ENCODE results near the gene ZDHHC3.
"Not testable (repeated sequence)": the region's sequence is repeated elsewhere in the genome, so short reads cannot be mapped to it uniquely, and the experiment has no call there.

ZDHHC3 gene

DNA sequence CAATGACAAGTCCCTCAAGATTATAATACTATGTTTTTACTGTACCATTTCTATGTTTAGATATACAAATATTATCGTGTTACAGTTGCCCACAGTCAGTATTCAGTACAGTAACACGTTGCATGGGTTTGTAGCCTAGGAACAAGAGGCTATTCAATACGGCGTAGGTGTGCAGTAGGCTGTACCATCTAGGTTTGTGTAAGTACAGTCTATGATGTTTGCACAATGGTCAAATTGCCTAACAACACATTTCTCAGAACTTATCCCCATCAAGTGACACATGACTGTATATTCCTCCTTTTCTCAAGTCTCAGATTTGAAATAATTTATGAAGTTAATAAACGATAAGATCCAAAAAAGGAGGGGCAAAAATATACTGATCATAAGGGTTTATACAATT, 21.7 kb downstream of the ZDHHC3 start:
- no peaks in the 10 kb centered on the region for H3K36me3 ChIP-seq (ENCODE audit: control insufficient read depth, insufficient read depth, low read length)
- no peak overlapping the region for H2BK5ac ChIP-seq (ENCODE audit: low read length)

DNA sequence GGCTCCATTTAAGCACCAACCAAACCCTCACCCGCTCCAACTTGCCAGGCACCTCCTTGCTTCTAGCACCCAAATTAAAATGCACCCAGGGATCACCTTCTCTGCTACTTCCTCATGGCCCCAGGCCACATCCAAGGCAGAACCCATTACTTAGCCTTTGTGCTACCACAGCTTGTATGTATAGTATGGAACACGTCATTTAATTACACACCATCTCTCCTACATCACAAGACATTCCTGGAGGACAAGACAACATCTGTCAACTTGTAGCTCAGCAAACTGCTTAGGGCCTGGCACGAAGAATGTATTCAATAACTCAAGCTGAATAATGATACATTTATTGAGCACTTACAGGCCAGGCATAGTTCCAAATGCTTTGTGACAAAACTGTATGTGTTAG, 23.3 kb downstream of the ZDHHC3 start:
- Histone ChIP-seq H2BK120ac (ENCODE audit: low read depth, low read length) (no peak overlapping the region), H4K8ac (ENCODE audit: low read depth, low read length) (no peak overlapping the region), H3K4me2 (ENCODE audit: low read length) (no peak overlapping the region), H3K23ac (ENCODE audit: low read length) (no peak overlapping the region), H3K27ac (ENCODE audit: low read depth, low read length) (no peak overlapping the region), H2AK5ac (ENCODE audit: low read length) (no peak overlapping the region), H2BK15ac (replicated peaks; ENCODE audit: low read depth) (no peak overlapping the region), H3K4ac (ENCODE audit: low read depth, low read length) (no peak overlapping the region), H3K27me3 (ENCODE audit: insufficient read depth, low read length, poor library complexity) (no peaks in the 10 kb centered on the region), H2BK5ac (ENCODE audit: low read length) (no peak overlapping the region), H3K36me3 (ENCODE audit: control insufficient read depth, insufficient read depth, low read length) (no peaks in the 10 kb centered on the region), H3K4me1 (ENCODE audit: control insufficient read depth, low read depth, low read length) (no peaks in the 10 kb centered on the region), H3K18ac (ENCODE audit: low read length) (no peak overlapping the region), H3K4me3 (ENCODE audit: low read length) (no peak overlapping the region), H3K9ac (ENCODE audit: low read length) (no peak overlapping the region), H4K5ac (ENCODE audit: low read length) (no peak overlapping the region), H3K79me2 (ENCODE audit: control insufficient read depth, insufficient read depth, low read length) (no peaks in the 10 kb centered on the region), H3K56ac (ENCODE audit: low read length) (no peak overlapping the region), H3K79me1 (ENCODE audit: low read length) (peaks cover 8% of the 10 kb centered on the region)
- no CpG with 5 or more reads among the region's 3 CpGs for WGBS (ENCODE audit: extremely low coverage, insufficient coverage, low lambda C conversion rate)
- DNase-seq, result no peak

More for the DNA sequence above, 21.7 kb downstream of the ZDHHC3 start:
- H3K27ac ChIP-seq (ENCODE audit: low read depth, low read length), result no peak overlapping the region
- no peak for DNase-seq
- no peak overlapping the region for H3K56ac ChIP-seq (ENCODE audit: low read length)
- H3K23ac ChIP-seq (ENCODE audit: low read length), result no peak overlapping the region
- no peak overlapping the region for H2BK15ac ChIP-seq (replicated peaks; ENCODE audit: low read depth)
- H2AK5ac ChIP-seq (ENCODE audit: low read length), result no peak overlapping the region
- no peaks in the 10 kb centered on the region for H3K79me2 ChIP-seq (ENCODE audit: control insufficient read depth, insufficient read depth, low read length)
- H3K4me1 ChIP-seq (ENCODE audit: control insufficient read depth, low read depth, low read length), result no peaks in the 10 kb centered on the region
- H3K9ac ChIP-seq (ENCODE audit: low read length), result no peak overlapping the region
- H3K79me1 ChIP-seq (ENCODE audit: low read length), result peaks cover 8% of the 10 kb centered on the region
- H2BK120ac ChIP-seq (ENCODE audit: low read depth, low read length), result no peak overlapping the region
- no peak overlapping the region for H4K5ac ChIP-seq (ENCODE audit: low read length)
- H3K4ac ChIP-seq (ENCODE audit: low read depth, low read length), result no peak overlapping the region
- no peaks in the 10 kb centered on the region for H3K27me3 ChIP-seq (ENCODE audit: insufficient read depth, low read length, poor library complexity)
- no peak overlapping the region for H3K18ac ChIP-seq (ENCODE audit: low read length)
- no CpG with 5 or more reads among the region's 5 CpGs for WGBS (ENCODE audit: extremely low coverage, insufficient coverage, low lambda C conversion rate)
- no peak overlapping the region for H4K8ac ChIP-seq (ENCODE audit: low read depth, low read length)
- H3K4me2 ChIP-seq (ENCODE audit: low read length), result no peak overlapping the region
- H3K4me3 ChIP-seq (ENCODE audit: low read length), result no peak overlapping the region

DNA sequence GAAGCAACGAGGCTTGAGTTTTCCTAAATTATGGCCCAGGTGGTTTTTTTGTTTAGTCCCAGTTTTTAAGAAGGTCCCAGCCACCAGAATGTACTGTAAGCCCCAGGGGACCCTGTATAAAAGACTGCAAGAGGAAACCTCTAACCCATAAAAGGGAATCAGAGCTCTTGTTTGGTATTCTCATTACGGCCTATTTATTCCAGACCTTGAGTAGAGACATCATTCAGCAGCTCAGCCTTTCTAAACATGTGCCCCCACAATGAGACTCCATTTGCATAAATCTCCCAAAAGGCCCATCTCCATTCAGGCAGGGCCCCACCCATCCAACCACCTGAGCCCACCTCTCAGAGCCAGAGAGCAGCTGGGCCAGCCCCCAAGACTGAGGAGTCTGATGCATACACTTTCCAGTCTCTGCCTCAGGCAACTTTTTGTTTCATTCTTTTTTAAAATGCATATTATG, 25.7 kb downstream of the ZDHHC3 start:
- Histone ChIP-seq H4K5ac (ENCODE audit: low read length) (no peak overlapping the region), H3K27me3 (ENCODE audit: insufficient read depth, low read length, poor library complexity) (no peaks in the 10 kb centered on the region), H3K56ac (ENCODE audit: low read length) (no peak overlapping the region), H3K27ac (ENCODE audit: low read depth, low read length) (no peak overlapping the region), H3K4ac (ENCODE audit: low read depth, low read length) (no peak overlapping the region), H3K4me1 (ENCODE audit: control insufficient read depth, low read depth, low read length) (no peaks in the 10 kb centered on the region), H3K4me3 (ENCODE audit: low read length) (no peak overlapping the region), H3K79me1 (ENCODE audit: low read length) (peaks cover 8% of the 10 kb centered on the region), H2AK5ac (ENCODE audit: low read length) (no peak overlapping the region), H3K4me2 (ENCODE audit: low read length) (no peak overlapping the region), H2BK15ac (replicated peaks; ENCODE audit: low read depth) (no peak overlapping the region), H4K8ac (ENCODE audit: low read depth, low read length) (no peak overlapping the region), H3K79me2 (ENCODE audit: control insufficient read depth, insufficient read depth, low read length) (no peaks in the 10 kb centered on the region), H3K36me3 (ENCODE audit: control insufficient read depth, insufficient read depth, low read length) (no peaks in the 10 kb centered on the region), H3K18ac (ENCODE audit: low read length) (no peak overlapping the region), H3K23ac (ENCODE audit: low read length) (no peak overlapping the region), H2BK5ac (ENCODE audit: low read length) (no peak overlapping the region), H3K9ac (ENCODE audit: low read length) (no peak overlapping the region), H2BK120ac (ENCODE audit: low read depth, low read length) (no peak overlapping the region)
- DNase-seq, result no peak
- WGBS (ENCODE audit: extremely low coverage, insufficient coverage, low lambda C conversion rate), result no CpG with 5 or more reads among the region's 2 CpGs

DNA sequence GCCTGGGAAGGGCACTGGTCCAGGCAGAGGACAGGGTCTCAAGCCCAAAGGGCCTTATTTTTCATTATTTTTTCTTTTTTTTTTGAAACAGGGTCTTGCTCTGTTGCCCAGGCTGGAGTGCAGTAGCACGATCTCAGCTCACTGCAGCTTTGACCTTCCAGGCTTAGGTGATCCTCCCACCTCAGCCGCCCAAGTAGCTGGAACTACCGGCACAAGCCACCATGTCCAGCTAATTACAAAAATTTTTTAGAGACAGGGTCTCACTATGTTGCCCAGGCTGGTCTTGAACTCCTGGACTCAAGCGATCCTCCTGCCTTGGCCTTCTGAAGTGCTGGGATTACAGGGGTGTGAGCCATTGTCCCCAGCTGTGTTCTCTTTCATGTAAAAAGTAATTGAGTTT, 26.2 kb downstream of the ZDHHC3 start:
- H3K79me2 ChIP-seq (ENCODE audit: control insufficient read depth, insufficient read depth, low read length); H3K4me2 ChIP-seq (ENCODE audit: low read length); H3K9ac ChIP-seq (ENCODE audit: low read length); H2BK120ac ChIP-seq (ENCODE audit: low read depth, low read length); H3K18ac ChIP-seq (ENCODE audit: low read length); H3K4me3 ChIP-seq (ENCODE audit: low read length); H4K8ac ChIP-seq (ENCODE audit: low read depth, low read length); H3K56ac ChIP-seq (ENCODE audit: low read length); H2AK5ac ChIP-seq (ENCODE audit: low read length); H4K5ac ChIP-seq (ENCODE audit: low read length); H2BK15ac ChIP-seq (replicated peaks; ENCODE audit: low read depth); H3K27ac ChIP-seq (ENCODE audit: low read depth, low read length); DNase-seq; H3K79me1 ChIP-seq (ENCODE audit: low read length); H3K4me1 ChIP-seq (ENCODE audit: control insufficient read depth, low read depth, low read length); H3K4ac ChIP-seq (ENCODE audit: low read depth, low read length); H3K23ac ChIP-seq (ENCODE audit: low read length); H3K36me3 ChIP-seq (ENCODE audit: control insufficient read depth, insufficient read depth, low read length); H3K27me3 ChIP-seq (ENCODE audit: insufficient read depth, low read length, poor library complexity); H2BK5ac ChIP-seq (ENCODE audit: low read length): not testable (repeated sequence)
- WGBS (ENCODE audit: extremely low coverage, insufficient coverage, low lambda C conversion rate), result no CpG with 5 or more reads among the region's 4 CpGs

DNA sequence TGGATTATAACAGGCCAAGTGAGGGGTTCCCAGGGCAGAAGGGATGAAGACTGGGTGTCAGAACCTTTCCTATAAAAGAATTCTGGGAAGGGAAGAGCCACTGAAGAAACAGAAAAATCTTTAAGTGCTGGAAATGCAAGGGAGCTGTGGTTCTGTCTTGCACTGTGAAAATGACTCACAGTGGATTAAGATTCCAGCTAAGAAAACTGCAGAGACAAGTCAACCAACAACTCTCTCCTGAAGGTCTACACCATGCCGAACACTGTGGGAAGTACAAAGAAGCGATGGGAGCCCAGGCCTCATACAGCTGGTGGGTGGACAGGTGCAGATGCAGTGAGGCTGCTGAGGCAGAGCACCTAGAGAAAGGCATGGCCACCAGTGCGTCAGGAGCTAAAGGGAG, 27.7 kb downstream of the ZDHHC3 start:
- H3K18ac ChIP-seq (ENCODE audit: low read length), result no peak overlapping the region
- H3K9ac ChIP-seq (ENCODE audit: low read length), result no peak overlapping the region
- H3K79me2 ChIP-seq (ENCODE audit: control insufficient read depth, insufficient read depth, low read length), result no peaks in the 10 kb centered on the region
- no CpG with 5 or more reads among the region's 3 CpGs for WGBS (ENCODE audit: extremely low coverage, insufficient coverage, low lambda C conversion rate)
- H3K27me3 ChIP-seq (ENCODE audit: insufficient read depth, low read length, poor library complexity), result no peaks in the 10 kb centered on the region
- no peaks in the 10 kb centered on the region for H3K36me3 ChIP-seq (ENCODE audit: control insufficient read depth, insufficient read depth, low read length)
- H4K8ac ChIP-seq (ENCODE audit: low read depth, low read length), result no peak overlapping the region
- H3K4ac ChIP-seq (ENCODE audit: low read depth, low read length), result no peak overlapping the region
- H4K5ac ChIP-seq (ENCODE audit: low read length), result no peak overlapping the region
- H3K79me1 ChIP-seq (ENCODE audit: low read length), result peaks cover 6% of the 10 kb centered on the region
- no peak overlapping the region for H2BK5ac ChIP-seq (ENCODE audit: low read length)
- H2AK5ac ChIP-seq (ENCODE audit: low read length), result no peak overlapping the region
- H2BK120ac ChIP-seq (ENCODE audit: low read depth, low read length), result no peak overlapping the region
- no peak overlapping the region for H3K27ac ChIP-seq (ENCODE audit: low read depth, low read length)
- no peak overlapping the region for H3K56ac ChIP-seq (ENCODE audit: low read length)
- no peak for DNase-seq
- no peaks in the 10 kb centered on the region for H3K4me1 ChIP-seq (ENCODE audit: control insufficient read depth, low read depth, low read length)
- no peak overlapping the region for H3K4me2 ChIP-seq (ENCODE audit: low read length)
- no peak overlapping the region for H3K23ac ChIP-seq (ENCODE audit: low read length)
- H2BK15ac ChIP-seq (replicated peaks; ENCODE audit: low read depth), result no peak overlapping the region
- H3K4me3 ChIP-seq (ENCODE audit: low read length), result no peak overlapping the region

DNA sequence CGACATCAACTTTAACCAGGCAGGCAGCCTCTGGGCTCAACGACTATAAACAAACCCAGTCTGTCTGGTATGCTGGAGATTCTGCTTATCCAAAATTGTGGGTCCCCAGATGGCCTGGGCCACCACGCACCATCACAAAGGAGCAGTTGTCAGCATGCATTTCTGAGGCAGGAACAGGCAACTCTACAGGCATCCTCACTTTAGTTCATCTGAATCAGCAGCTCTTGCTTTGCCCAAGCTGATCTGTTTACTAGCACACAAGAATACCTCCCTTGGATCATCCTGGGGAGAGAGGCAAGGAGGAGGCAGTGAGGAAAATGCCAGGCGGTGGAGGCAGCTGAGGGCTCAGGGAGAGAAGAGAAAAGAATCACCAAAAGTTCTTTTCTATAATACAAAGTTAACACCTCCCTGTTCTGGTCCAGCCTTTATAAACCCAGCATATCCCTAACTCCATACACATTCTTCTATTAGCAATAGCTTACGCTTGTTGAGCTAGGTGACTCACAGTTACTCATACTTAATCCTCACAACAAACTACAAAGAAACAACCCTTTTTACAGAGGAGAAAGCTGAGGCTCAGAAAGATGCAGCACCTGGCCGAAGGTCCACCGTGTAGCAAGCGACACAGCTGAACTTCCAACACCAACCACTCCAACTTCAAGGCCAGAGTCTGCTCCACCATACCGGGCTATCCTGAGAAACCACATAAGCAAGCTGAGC, 33.6 kb downstream of the ZDHHC3 start:
- Histone ChIP-seq H3K27ac (ENCODE audit: low read depth, low read length) (no peak overlapping the region), H3K4ac (ENCODE audit: low read depth, low read length) (no peak overlapping the region), H4K5ac (ENCODE audit: low read length) (no peak overlapping the region), H3K18ac (ENCODE audit: low read length) (no peak overlapping the region), H4K8ac (ENCODE audit: low read depth, low read length) (no peak overlapping the region), H3K79me2 (ENCODE audit: control insufficient read depth, insufficient read depth, low read length) (no peaks in the 10 kb centered on the region), H3K9ac (ENCODE audit: low read length) (no peak overlapping the region), H3K56ac (ENCODE audit: low read length) (no peak overlapping the region), H3K79me1 (ENCODE audit: low read length) (peaks cover 6% of the 10 kb centered on the region), H3K27me3 (ENCODE audit: insufficient read depth, low read length, poor library complexity) (no peaks in the 10 kb centered on the region), H3K4me1 (ENCODE audit: control insufficient read depth, low read depth, low read length) (no peaks in the 10 kb centered on the region), H2BK120ac (ENCODE audit: low read depth, low read length) (no peak overlapping the region), H3K4me3 (ENCODE audit: low read length) (no peak overlapping the region), H2BK15ac (replicated peaks; ENCODE audit: low read depth) (no peak overlapping the region), H2AK5ac (ENCODE audit: low read length) (no peak overlapping the region), H3K4me2 (ENCODE audit: low read length) (no peak overlapping the region), H3K36me3 (ENCODE audit: control insufficient read depth, insufficient read depth, low read length) (no peaks in the 10 kb centered on the region), H2BK5ac (ENCODE audit: low read length) (no peak overlapping the region), H3K23ac (ENCODE audit: low read length) (no peak overlapping the region)
- WGBS (ENCODE audit: extremely low coverage, insufficient coverage, low lambda C conversion rate), result no CpG with 5 or more reads among the region's 9 CpGs
- DNase-seq, result no peak

Measured in mesendoderm (in vitro differentiated cells).